Caco-2 (cell line): ENCODE results near the gene PTPRN2. TPM values are rescaled to one million over a fixed set of nuclear protein-coding genes. Genes with fewer than 3 reads are reported as not detected.

Source experiments
- Bru-seq: library from RNA; stranded (reverse); fragments of 400-500 nt; gene quantifications from one replicate; lab custom pipeline; 2021; lab: Mats Ljungman, UMichigan
- BruChase-seq, 2 experiments: library from RNA; stranded (reverse); fragments of 400-500 nt; gene quantifications; one replicate each; lab custom pipeline; 2021; lab: Mats Ljungman, UMichigan
- BruUV-seq: library from RNA; stranded (reverse); fragments of 400-500 nt; replicated peaks from 2 replicates; lab custom pipeline; 2021; lab: Mats Ljungman, UMichigan
- CTCF ChIA-PET: fragments of 300-600 bp; sonication (Branson Sonifier 250); formaldehyde crosslinking; loops from one replicate; lab custom pipeline; 2022; ENCODE audit warnings: antibody characterized with exemption; lab: Charles Lee
- POLR2A ChIA-PET: fragments of 300-600 bp; sonication (Branson Sonifier 250); formaldehyde crosslinking; loops from one replicate; lab custom pipeline; 2022; ENCODE audit warnings: antibody characterized with exemption; lab: Charles Lee
- DNase-seq, 2 experiments: peaks; one replicate each; pipeline versions ENCODE4 v3.0.0 to v3.0.0-alpha.2; 2020 to 2022
- H3K27me3 ChIP-seq: replicated peaks from 2 replicates; pipeline ENCODE4 v1.6.0; 2011; ENCODE audit warnings: low read length; ENCODE audit not compliant: control insufficient read depth, insufficient read depth
- H3K36me3 ChIP-seq: 2 replicates; pipeline ENCODE4 v1.5.1; 2011; ENCODE audit warnings: low read length; ENCODE audit not compliant: control insufficient read depth, insufficient read depth
- H3K4me1 ChIP-seq: fragments of 250-450 bp; sonication (Bioruptor Pico); 2 replicates; pipeline ENCODE4 v1.5.1; 2020; ENCODE audit warnings: mild to moderate bottlenecking
- H3K4me3 ChIP-seq: 2 replicates; pipeline ENCODE4 v1.5.1; 2011; ENCODE audit warnings: low read depth, mild to moderate bottlenecking, control low read depth, low read length
- H3K9me3 ChIP-seq: fragments of 250-450 bp; sonication (Bioruptor Pico); 2 replicates; pipeline ENCODE4 v1.5.1; 2020; ENCODE audit warnings: mild to moderate bottlenecking, moderate library complexity
- H3K27ac Mint-ChIP-seq: one replicate; pipeline ENCODE4 v1.8.0; 2022; ENCODE audit warnings: mixed read lengths; ENCODE audit not compliant: unreplicated experiment
- H3K27me3 Mint-ChIP-seq: one replicate; pipeline ENCODE4 v1.8.0; 2022; ENCODE audit warnings: mixed read lengths; ENCODE audit not compliant: insufficient read depth, unreplicated experiment
- H3K36me3 Mint-ChIP-seq: one replicate; pipeline ENCODE4 v1.8.0; 2022; ENCODE audit warnings: mild to moderate bottlenecking, mixed read lengths; ENCODE audit not compliant: insufficient read depth, unreplicated experiment
- H3K4me1 Mint-ChIP-seq: one replicate; pipeline ENCODE4 v1.8.0; 2022; ENCODE audit warnings: low read depth, mixed read lengths; ENCODE audit not compliant: unreplicated experiment
- H3K4me3 Mint-ChIP-seq: one replicate; pipeline ENCODE4 v1.8.0; 2022; ENCODE audit warnings: mild to moderate bottlenecking, moderate library complexity, mixed read lengths; ENCODE audit not compliant: unreplicated experiment
- H3K9me3 Mint-ChIP-seq: one replicate; pipeline ENCODE4 v1.8.0; 2022; ENCODE audit warnings: mixed read lengths; ENCODE audit not compliant: unreplicated experiment
- intact Hi-C: fragments of 100-400 bp; cut with micrococcal nuclease; formaldehyde crosslinking; loops from one replicate; pipeline ENCODE4 v1.10.0; 2022; ENCODE audit not compliant: unreplicated experiment
- long read RNA-seq: library from polyadenylated mRNA; stranded (forward); transcript quantifications from one replicate; pipeline ENCODE4 v2.0.0, GENCODE V29; 2022
- total RNA-seq: library from RNA; stranded (reverse); gene quantifications from 2 replicates; pipeline ENCODE4 v1.2.3, GENCODE V29; 2022
- TF ChIP-seq, protein P1 (sequence below), 2 experiments: fragments of 200-600 bp in 1 of 2; IDR thresholded peaks; 1 replicate in 1 of 2; 2 replicates in 1 of 2; pipeline versions ENCODE4 v1.5.1 to v1.8.0; 2011 to 2022; ENCODE audit warnings: antibody characterized with exemption in 1 of 2, control low read depth in 1 of 2, inconsistent platforms in 1 of 2, low read depth in 1 of 2, low read length in 1 of 2, mild to moderate bottlenecking in 1 of 2, moderate library complexity in 1 of 2; ENCODE audit not compliant: insufficient read depth in 1 of 2, severe bottlenecking in 1 of 2, unreplicated experiment in 1 of 2

The PTPRN2 gene
- 1.4 and 2.6 TPM in 2 replicates for total RNA-seq
- Bru-seq, nascent RNA: percentile 33 among the genes with signal in this experiment
- percentile 33 among the genes with signal in this experiment for BruChase-seq, experiment 1, labeled RNA remaining after a 2-hour chase
- percentile 36 among the genes with signal in this experiment for BruChase-seq, experiment 2, labeled RNA remaining after a 6-hour chase
- long read RNA-seq, partial matches to known transcripts: 0 of 2 reads
- long read RNA-seq, other reads (novel, unspliced or antisense): 2 of 2 reads

DNA sequence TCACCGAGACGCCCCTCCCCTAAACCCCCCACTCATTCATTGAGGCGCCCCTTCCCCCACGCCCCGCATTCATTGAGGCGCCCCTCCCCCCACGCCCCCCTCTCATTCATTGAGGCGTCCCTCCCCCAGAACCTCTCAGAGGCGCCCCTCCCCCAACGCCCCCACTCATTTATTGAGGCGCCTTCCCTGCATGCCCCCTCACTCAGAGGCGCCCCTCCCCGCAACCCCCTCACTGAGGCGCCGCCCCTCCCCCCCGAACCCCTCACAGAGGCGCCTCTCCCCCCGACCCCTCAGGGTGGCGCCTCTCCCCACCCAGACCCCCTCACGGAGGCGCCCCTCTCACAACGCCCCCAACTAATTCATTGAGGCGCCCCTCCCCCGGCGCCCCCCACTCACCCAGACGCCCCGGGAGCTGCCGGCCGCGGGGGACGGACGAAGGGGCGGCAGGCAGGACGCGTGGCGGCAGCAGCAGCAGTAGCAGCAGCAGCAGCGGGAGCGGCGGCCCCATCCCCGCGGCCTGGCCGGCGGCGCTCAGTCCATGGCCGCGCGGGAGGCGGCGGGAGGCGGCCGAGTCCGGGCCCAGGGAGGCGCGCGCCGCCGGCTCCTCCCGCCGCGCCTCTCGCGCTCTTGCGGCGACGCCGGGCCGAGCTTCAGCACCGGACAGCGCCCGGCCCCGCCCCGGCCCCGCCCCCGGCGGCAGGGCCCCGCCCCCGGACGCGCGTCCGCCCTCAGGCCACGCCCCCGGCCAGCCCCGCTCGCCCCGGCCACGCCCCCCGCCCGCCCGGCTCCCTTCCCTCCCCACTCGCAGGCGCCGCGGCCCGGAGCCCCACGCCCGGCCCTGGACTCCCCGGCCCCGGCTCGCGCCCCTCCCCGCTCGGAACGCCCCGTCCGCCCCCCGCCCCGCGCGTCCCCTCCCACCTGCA is at the start of gene PTPRN2:
Gene PTPRN2 (minus strand): TSS at position 662 of the 923 bp plus-strand sequence.
- peaks cover 2% of the 10 kb centered on the region for H3K27me3 Mint-ChIP-seq
- Histone ChIP-seq H3K36me3 (no peaks in the 10 kb centered on the region; the same call in 1 of the 2 replicates), H3K4me3 (peak within 1 kb of the TSS; percentile 50), H3K9me3 (peaks cover 2% of the 10 kb centered on the region; the same call in 1 of the 2 replicates), H3K27me3 (no peaks in the 10 kb centered on the region), H3K4me1 (peaks cover 21% of the 10 kb centered on the region)
- ChIA-PET POLR2A (no interaction called here), CTCF (no interaction called here)
- peak within 1 kb of the TSS; percentile 72 for H3K4me3 Mint-ChIP-seq
- peak in 1 of 2 experiments; percentile 70 for DNase-seq
- no peaks in the 10 kb centered on the region for H3K9me3 Mint-ChIP-seq
- TF ChIP-seq, protein P1, sequence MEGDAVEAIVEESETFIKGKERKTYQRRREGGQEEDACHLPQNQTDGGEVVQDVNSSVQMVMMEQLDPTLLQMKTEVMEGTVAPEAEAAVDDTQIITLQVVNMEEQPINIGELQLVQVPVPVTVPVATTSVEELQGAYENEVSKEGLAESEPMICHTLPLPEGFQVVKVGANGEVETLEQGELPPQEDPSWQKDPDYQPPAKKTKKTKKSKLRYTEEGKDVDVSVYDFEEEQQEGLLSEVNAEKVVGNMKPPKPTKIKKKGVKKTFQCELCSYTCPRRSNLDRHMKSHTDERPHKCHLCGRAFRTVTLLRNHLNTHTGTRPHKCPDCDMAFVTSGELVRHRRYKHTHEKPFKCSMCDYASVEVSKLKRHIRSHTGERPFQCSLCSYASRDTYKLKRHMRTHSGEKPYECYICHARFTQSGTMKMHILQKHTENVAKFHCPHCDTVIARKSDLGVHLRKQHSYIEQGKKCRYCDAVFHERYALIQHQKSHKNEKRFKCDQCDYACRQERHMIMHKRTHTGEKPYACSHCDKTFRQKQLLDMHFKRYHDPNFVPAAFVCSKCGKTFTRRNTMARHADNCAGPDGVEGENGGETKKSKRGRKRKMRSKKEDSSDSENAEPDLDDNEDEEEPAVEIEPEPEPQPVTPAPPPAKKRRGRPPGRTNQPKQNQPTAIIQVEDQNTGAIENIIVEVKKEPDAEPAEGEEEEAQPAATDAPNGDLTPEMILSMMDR (IDR thresholded peaks at IDR 0.05; ENCODE audit: insufficient read depth in 1 of 2, low read depth in 1 of 2, low read length in 1 of 2, severe bottlenecking in 1 of 2, unreplicated experiment in 1 of 2): no peak
- intact Hi-C loops: loop anchor here (5.0 to 10.0 kb wide), 2 partner anchors 63 to 155 kb away; no protein-coding TSS in a partner anchor
- H3K36me3 Mint-ChIP-seq: no peaks in the 10 kb centered on the region
- BruUV-seq: no TSS peak
- peaks cover 10% of the 10 kb centered on the region for H3K4me1 Mint-ChIP-seq
- no peak within 1 kb of the TSS for H3K27ac Mint-ChIP-seq

DNA sequence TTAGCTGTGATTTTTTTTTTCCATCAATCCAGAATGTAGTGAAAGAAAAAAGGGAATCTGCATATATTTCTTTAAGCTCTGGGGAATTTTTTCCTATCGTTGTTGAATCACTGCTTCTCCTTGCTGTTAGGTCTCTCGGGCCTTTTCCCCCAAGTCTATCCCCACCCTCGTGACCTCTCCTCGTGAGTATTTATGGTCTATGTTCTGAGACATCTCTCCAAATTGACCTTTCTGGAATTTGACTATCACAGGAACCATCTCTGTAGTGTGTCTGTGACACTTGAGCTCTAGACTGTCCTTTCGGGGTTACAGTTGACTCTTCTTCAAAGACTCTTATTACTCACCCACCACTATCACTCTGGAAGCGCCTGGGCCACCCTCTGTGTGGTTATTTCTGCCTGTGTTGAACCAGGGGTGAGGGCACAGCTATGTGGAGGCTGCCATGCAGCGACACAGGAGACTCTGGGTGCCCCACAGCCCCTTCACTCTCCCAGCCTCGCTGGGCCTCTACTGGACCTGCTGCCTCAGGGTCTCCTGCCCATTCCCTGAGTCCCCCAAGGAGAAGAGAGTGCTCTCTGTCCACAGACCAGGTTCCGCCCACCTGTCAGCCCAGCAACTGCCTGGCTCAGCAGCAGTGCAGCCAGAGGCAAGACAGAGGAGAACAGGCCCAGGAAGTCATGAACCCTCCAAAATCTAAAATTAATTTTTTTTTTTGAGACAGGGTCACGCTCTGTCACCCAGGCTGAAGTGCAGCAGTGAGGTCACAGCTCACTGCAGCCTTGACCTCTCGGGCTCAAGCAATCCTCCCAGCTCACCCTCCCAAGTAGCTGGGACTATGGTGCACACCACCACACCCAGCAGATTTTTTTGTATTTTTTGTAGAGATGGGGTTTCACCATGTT is 45.7 kb upstream of the PTPRN2 start:
- Mint-ChIP-seq H3K4me3 (no peak overlapping the region), H3K4me1 (no peaks in the 10 kb centered on the region), H3K36me3 (peaks cover 54% of the 10 kb centered on the region), H3K27me3 (no peaks in the 10 kb centered on the region), H3K9me3 (no peaks in the 10 kb centered on the region), H3K27ac (no peak overlapping the region)
- ChIA-PET CTCF (no interaction called here), POLR2A (no interaction called here)
- TF ChIP-seq, protein P1 (IDR thresholded peaks at IDR 0.05; ENCODE audit: insufficient read depth in 1 of 2, low read depth in 1 of 2, low read length in 1 of 2, severe bottlenecking in 1 of 2, unreplicated experiment in 1 of 2): no peak
- no peak for DNase-seq
- Histone ChIP-seq H3K9me3 (no peaks in the 10 kb centered on the region), H3K4me3 (no peak overlapping the region), H3K36me3 (peaks cover 2% of the 10 kb centered on the region), H3K27me3 (no peaks in the 10 kb centered on the region), H3K4me1 (no peaks in the 10 kb centered on the region)
- BruUV-seq: no TSS peak
- intact Hi-C loops: no loop called here
